ENCODE data around the gene ZCCHC14.

ZCCHC14 gene

GRCh38 chr16:87459027-87459426, 33.8 kb downstream of the ZCCHC14 start:
- Histone ChIP-seq H3K4me1 (ENCODE audit: control insufficient read depth in 1 of 2, insufficient read depth in 1 of 2, low read depth in 1 of 2, low read length in 1 of 2) (peaks cover 2% of the 10 kb centered on the region in 2 experiments), H3K27ac (no peak overlapping the region), H3K36me3 (peaks cover 23% of the 10 kb centered on the region), H3K27me3 (no peaks in the 10 kb centered on the region), H3K9me3 (no peaks in the 10 kb centered on the region), H3K4me3 (ENCODE audit: low read depth in 1 of 2, low read length in 1 of 2) (no peak overlapping the region)
- no peak for TF ChIP-seq CTCF (IDR thresholded peaks at IDR 0.05)

GRCh38 chr16:87458424-87458915, 34.4 kb downstream of the ZCCHC14 start:
- Histone ChIP-seq H3K9me3 (no peaks in the 10 kb centered on the region), H3K27ac (no peak overlapping the region), H3K4me1 (ENCODE audit: control insufficient read depth in 1 of 2, insufficient read depth in 1 of 2, low read depth in 1 of 2, low read length in 1 of 2) (no peaks in the 10 kb centered on the region), H3K36me3 (peaks cover 23% of the 10 kb centered on the region), H3K27me3 (no peaks in the 10 kb centered on the region), H3K4me3 (ENCODE audit: low read depth in 1 of 2, low read length in 1 of 2) (no peak overlapping the region)
- TF ChIP-seq CTCF (IDR thresholded peaks at IDR 0.05) = no peak

- Histone ChIP-seq H3K9me3 (no peaks in the 10 kb centered on the region), H3K4me1 (ENCODE audit: control insufficient read depth in 1 of 2, insufficient read depth in 1 of 2, low read depth in 1 of 2, low read length in 1 of 2) (no peaks in the 10 kb centered on the region), H3K4me3 (ENCODE audit: low read depth in 1 of 2, low read length in 1 of 2) (no peak overlapping the region), H3K27me3 (no peaks in the 10 kb centered on the region), H3K36me3 (peaks cover 28% of the 10 kb centered on the region), H3K27ac (no peak overlapping the region)
- no peak for TF ChIP-seq CTCF (IDR thresholded peaks at IDR 0.05)
These were observed 35.0 kb downstream of the ZCCHC14 start for GRCh38 chr16:87457709-87458423.

GRCh38 chr16:87457061-87457611, 35.7 kb downstream of the ZCCHC14 start:
- no peaks in the 10 kb centered on the region for H3K27me3 ChIP-seq
- no peak overlapping the region for H3K27ac ChIP-seq
- no peak for TF ChIP-seq CTCF (IDR thresholded peaks at IDR 0.05)
- H3K4me3 ChIP-seq (ENCODE audit: low read depth in 1 of 2, low read length in 1 of 2) = no peak overlapping the region
- H3K9me3 ChIP-seq = no peaks in the 10 kb centered on the region
- peaks cover 32% of the 10 kb centered on the region for H3K36me3 ChIP-seq
- no peaks in the 10 kb centered on the region for H3K4me1 ChIP-seq (ENCODE audit: control insufficient read depth in 1 of 2, insufficient read depth in 1 of 2, low read depth in 1 of 2, low read length in 1 of 2)

- TF ChIP-seq CTCF (IDR thresholded peaks at IDR 0.05) = no peak
- H3K27me3 ChIP-seq = no peaks in the 10 kb centered on the region
- H3K9me3 ChIP-seq = no peaks in the 10 kb centered on the region
- no peak overlapping the region for H3K27ac ChIP-seq
- peaks cover 41% of the 10 kb centered on the region for H3K36me3 ChIP-seq
- no peaks in the 10 kb centered on the region for H3K4me1 ChIP-seq (ENCODE audit: control insufficient read depth in 1 of 2, insufficient read depth in 1 of 2, low read depth in 1 of 2, low read length in 1 of 2)
- no peak overlapping the region for H3K4me3 ChIP-seq (ENCODE audit: low read depth in 1 of 2, low read length in 1 of 2)
These were observed 38.4 kb downstream of the ZCCHC14 start for GRCh38 chr16:87454391-87454790.

Measured in neutrophil (primary cell).